Endometrial microvascular endothelial cells (primary cell): ENCODE results near the gene CFAP97D2. TPM values are rescaled to one million over a fixed set of nuclear protein-coding genes. Genes with fewer than 3 reads are reported as not detected.
"Not testable (repeated sequence)": the region's sequence is repeated elsewhere in the genome, so short reads cannot be mapped to it uniquely, and the experiment has no call there.

Experiments
- in situ Hi-C: cut with HindIII; loops from 2 replicates; pipeline ENCODE4 v1.10.0; 2017; ENCODE audit warnings: low sequenced_read_pairs, low pct_unique_long_range_greater_than_20kb; ENCODE audit errors: inconsistent ontology term
- total RNA-seq: library from RNA; depleted of rRNA; stranded (reverse); fragments of >200 nt; gene quantifications from one replicate; pipeline ENCODE4 v1.2.3, GENCODE V29; 2015; ENCODE audit errors: inconsistent ontology term

The CFAP97D2 gene
- total RNA-seq, 1 donor from 2014 or later, result not detected

- in situ Hi-C loops, result no loop called here
Measured at GRCh38 chr13:114226699-114227323, 47.8 kb downstream of the CFAP97D2 start.

- in situ Hi-C loops, result no loop called here
Measured at GRCh38 chr13:114227528-114227927, 48.5 kb downstream of the CFAP97D2 start.

GRCh38 chr13:114228176-114228575 is 49.1 kb downstream of the CFAP97D2 start:
- in situ Hi-C loops, result no loop called here

- in situ Hi-C loops, result no loop called here
Measured at GRCh38 chr13:114229506-114229905, 50.4 kb downstream of the CFAP97D2 start.

GRCh38 chr13:114230117-114230516 is 51.1 kb downstream of the CFAP97D2 start:
- in situ Hi-C loops, result no loop called here

- in situ Hi-C loops, result no loop called here
Measured at GRCh38 chr13:114230575-114230974, 51.5 kb downstream of the CFAP97D2 start.

GRCh38 chr13:114231886-114232285 is 52.8 kb downstream of the CFAP97D2 start:
- in situ Hi-C loops, result no loop called here

GRCh38 chr13:114234266-114234644 is 55.2 kb downstream of the CFAP97D2 start:
- in situ Hi-C loops, result no loop called here

GRCh38 chr13:114234645-114235421 is 55.8 kb downstream of the CFAP97D2 start, which contains the start of gene CDC16:
Gene CDC16, plus strand, starts transcription at chr13:114234897. Its CDS starts 188 bp downstream, at chr13:114235085.
- in situ Hi-C loops, result no loop called here

GRCh38 chr13:114235697-114236096 is 56.6 kb downstream of the CFAP97D2 start:
- in situ Hi-C loops, result no loop called here

- in situ Hi-C loops, result no loop called here
Measured at GRCh38 chr13:114236227-114236626, 57.2 kb downstream of the CFAP97D2 start.

GRCh38 chr13:114237415-114238112 is 58.5 kb downstream of the CFAP97D2 start:
- in situ Hi-C loops, result no loop called here

GRCh38 chr13:114241918-114242317 is 62.9 kb downstream of the CFAP97D2 start:
- in situ Hi-C loops, result no loop called here

GRCh38 chr13:114243971-114244370 is 64.9 kb downstream of the CFAP97D2 start:
- in situ Hi-C loops, result no loop called here

GRCh38 chr13:114244637-114245036 is 65.6 kb downstream of the CFAP97D2 start:
- in situ Hi-C loops, result no loop called here

GRCh38 chr13:114248011-114248410 is 69.0 kb downstream of the CFAP97D2 start:
- in situ Hi-C loops, result no loop called here

GRCh38 chr13:114249077-114249476 is 70.0 kb downstream of the CFAP97D2 start:
- in situ Hi-C loops, result no loop called here

- in situ Hi-C loops, result not testable (repeated sequence)
Measured at GRCh38 chr13:114251639-114252440, 72.8 kb downstream of the CFAP97D2 start.

- in situ Hi-C loops, result no loop called here
Measured at GRCh38 chr13:114256547-114256946, 77.5 kb downstream of the CFAP97D2 start.
